Measurements from ENCODE around the gene PLXNA4. TPM values are rescaled to one million over a fixed set of nuclear protein-coding genes. Genes with fewer than 3 reads are reported as not detected.
"Not testable (repeated sequence)": the region's sequence is repeated elsewhere in the genome, so short reads cannot be mapped to it uniquely, and the experiment has no call there.

PLXNA4 gene
- total RNA-seq, 1 donor from 2014 or later = 16.2 TPM

GRCh38 chr7:132603220-132603833, 27.1 kb upstream of the PLXNA4 start:
- H3K27me3 Mint-ChIP-seq (ENCODE audit: unreplicated experiment) = no peaks in the 10 kb centered on the region
- DNase-seq = no peak
- no peaks in the 10 kb centered on the region for H3K9me3 Mint-ChIP-seq (ENCODE audit: unreplicated experiment)
- no peak overlapping the region for H3K27ac Mint-ChIP-seq (ENCODE audit: unreplicated experiment)
- no peak for TF ChIP-seq CTCF (IDR thresholded peaks at IDR 0.05; ENCODE audit: partially characterized antibody, unreplicated experiment)
- no peak overlapping the region for H3K4me3 Mint-ChIP-seq (ENCODE audit: unreplicated experiment)
- no peaks in the 10 kb centered on the region for H3K4me1 Mint-ChIP-seq (ENCODE audit: low read depth, unreplicated experiment)
- H3K36me3 Mint-ChIP-seq (ENCODE audit: unreplicated experiment) = no peaks in the 10 kb centered on the region

- no peaks in the 10 kb centered on the region for H3K9me3 Mint-ChIP-seq (ENCODE audit: unreplicated experiment)
- no peak overlapping the region for H3K27ac Mint-ChIP-seq (ENCODE audit: unreplicated experiment)
- H3K4me1 Mint-ChIP-seq (ENCODE audit: low read depth, unreplicated experiment) = no peaks in the 10 kb centered on the region
- no peak for DNase-seq
- H3K36me3 Mint-ChIP-seq (ENCODE audit: unreplicated experiment) = no peaks in the 10 kb centered on the region
- no peak for TF ChIP-seq CTCF (IDR thresholded peaks at IDR 0.05; ENCODE audit: partially characterized antibody, unreplicated experiment)
- no peak overlapping the region for H3K4me3 Mint-ChIP-seq (ENCODE audit: unreplicated experiment)
- H3K27me3 Mint-ChIP-seq (ENCODE audit: unreplicated experiment) = no peaks in the 10 kb centered on the region
These were observed 25.5 kb upstream of the PLXNA4 start for GRCh38 chr7:132601783-132602182.

GRCh38 chr7:132596588-132596987, 20.3 kb upstream of the PLXNA4 start:
- H3K27me3 Mint-ChIP-seq (ENCODE audit: unreplicated experiment) = no peaks in the 10 kb centered on the region

GRCh38 chr7:132594741-132595140, 18.5 kb upstream of the PLXNA4 start:
- H3K4me3 Mint-ChIP-seq (ENCODE audit: unreplicated experiment); H3K36me3 Mint-ChIP-seq (ENCODE audit: unreplicated experiment); H3K9me3 Mint-ChIP-seq (ENCODE audit: unreplicated experiment); H3K4me1 Mint-ChIP-seq (ENCODE audit: low read depth, unreplicated experiment); H3K27me3 Mint-ChIP-seq (ENCODE audit: unreplicated experiment); H3K27ac Mint-ChIP-seq (ENCODE audit: unreplicated experiment); DNase-seq: not testable (repeated sequence)

More at GRCh38 chr7:132596588-132596987, 20.3 kb upstream of the PLXNA4 start:
- no peak for TF ChIP-seq CTCF (IDR thresholded peaks at IDR 0.05; ENCODE audit: partially characterized antibody, unreplicated experiment)
- Mint-ChIP-seq H3K9me3 (ENCODE audit: unreplicated experiment) (peaks cover 2% of the 10 kb centered on the region), H3K4me3 (ENCODE audit: unreplicated experiment) (no peak overlapping the region), H3K27ac (ENCODE audit: unreplicated experiment) (no peak overlapping the region), H3K36me3 (ENCODE audit: unreplicated experiment) (no peaks in the 10 kb centered on the region), H3K4me1 (ENCODE audit: low read depth, unreplicated experiment) (peaks cover 6% of the 10 kb centered on the region)
- no peak for DNase-seq

- DNase-seq = no peak
- Mint-ChIP-seq H3K27me3 (ENCODE audit: unreplicated experiment) (no peaks in the 10 kb centered on the region), H3K4me1 (ENCODE audit: low read depth, unreplicated experiment) (peaks cover 7% of the 10 kb centered on the region), H3K9me3 (ENCODE audit: unreplicated experiment) (peaks cover 2% of the 10 kb centered on the region), H3K27ac (ENCODE audit: unreplicated experiment) (no peak overlapping the region), H3K36me3 (ENCODE audit: unreplicated experiment) (no peaks in the 10 kb centered on the region), H3K4me3 (ENCODE audit: unreplicated experiment) (no peak overlapping the region)
- TF ChIP-seq CTCF (IDR thresholded peaks at IDR 0.05; ENCODE audit: partially characterized antibody, unreplicated experiment) = no peak
These were observed 16.7 kb upstream of the PLXNA4 start for GRCh38 chr7:132592936-132593335.
